ENCODE data around the gene BBS9. TPM values are rescaled to one million over a fixed set of nuclear protein-coding genes. Genes with fewer than 3 reads are reported as not detected.

BBS9 gene
- total RNA-seq, 1 donor from 2014 or later: 18.6 TPM

GRCh38 chr7:33539659-33540400, 410.5 kb downstream of the BBS9 start:
- CTCF ChIA-PET: no interaction called here
- Mint-ChIP-seq H3K4me3 (no peak overlapping the region), H3K9me3 (peaks cover 24% of the 10 kb centered on the region), H3K27me3 (no peaks in the 10 kb centered on the region), H3K27ac (no peak overlapping the region), H3K36me3 (ENCODE audit: low read depth) (peaks cover 63% of the 10 kb centered on the region), H3K4me1 (no peaks in the 10 kb centered on the region)
- ATAC-seq (ENCODE audit: low read depth) (no peak), DNase-seq (no peak)
- intact Hi-C loops (cut with micrococcal nuclease): no loop called here
- POLR2A ChIA-PET: no interaction called here
- TF ChIP-seq, protein P1, sequence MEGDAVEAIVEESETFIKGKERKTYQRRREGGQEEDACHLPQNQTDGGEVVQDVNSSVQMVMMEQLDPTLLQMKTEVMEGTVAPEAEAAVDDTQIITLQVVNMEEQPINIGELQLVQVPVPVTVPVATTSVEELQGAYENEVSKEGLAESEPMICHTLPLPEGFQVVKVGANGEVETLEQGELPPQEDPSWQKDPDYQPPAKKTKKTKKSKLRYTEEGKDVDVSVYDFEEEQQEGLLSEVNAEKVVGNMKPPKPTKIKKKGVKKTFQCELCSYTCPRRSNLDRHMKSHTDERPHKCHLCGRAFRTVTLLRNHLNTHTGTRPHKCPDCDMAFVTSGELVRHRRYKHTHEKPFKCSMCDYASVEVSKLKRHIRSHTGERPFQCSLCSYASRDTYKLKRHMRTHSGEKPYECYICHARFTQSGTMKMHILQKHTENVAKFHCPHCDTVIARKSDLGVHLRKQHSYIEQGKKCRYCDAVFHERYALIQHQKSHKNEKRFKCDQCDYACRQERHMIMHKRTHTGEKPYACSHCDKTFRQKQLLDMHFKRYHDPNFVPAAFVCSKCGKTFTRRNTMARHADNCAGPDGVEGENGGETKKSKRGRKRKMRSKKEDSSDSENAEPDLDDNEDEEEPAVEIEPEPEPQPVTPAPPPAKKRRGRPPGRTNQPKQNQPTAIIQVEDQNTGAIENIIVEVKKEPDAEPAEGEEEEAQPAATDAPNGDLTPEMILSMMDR (IDR thresholded peaks at IDR 0.05): no peak

DNA sequence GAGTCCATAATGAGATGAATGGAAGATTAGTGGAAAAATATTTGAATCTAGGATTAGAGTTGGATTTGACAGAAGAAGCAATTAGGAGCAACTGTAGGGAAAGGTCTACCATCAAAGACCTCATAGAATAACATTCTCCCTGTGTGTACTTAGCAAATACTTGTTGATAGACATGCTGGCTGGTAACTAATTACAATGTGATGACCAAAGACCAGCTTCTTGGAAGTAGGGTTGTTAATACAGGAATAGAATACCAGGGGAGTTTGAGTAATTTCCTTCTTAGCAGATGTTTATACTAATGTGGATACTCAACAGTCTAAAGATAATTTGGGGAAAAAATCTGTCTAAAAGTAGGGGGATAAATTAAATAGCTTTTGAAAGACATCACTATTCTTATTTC, 418.5 kb downstream of the BBS9 start:
- Mint-ChIP-seq H3K4me1 (no peaks in the 10 kb centered on the region), H3K36me3 (ENCODE audit: low read depth) (peaks cover 18% of the 10 kb centered on the region), H3K9me3 (peaks cover 4% of the 10 kb centered on the region), H3K4me3 (no peak overlapping the region), H3K27me3 (no peaks in the 10 kb centered on the region), H3K27ac (no peak overlapping the region)
- POLR2A ChIA-PET: no interaction called here
- CTCF ChIA-PET: no interaction called here
- TF ChIP-seq, protein P1 (IDR thresholded peaks at IDR 0.05): no peak
- no peak for DNase-seq
- intact Hi-C loops (cut with micrococcal nuclease): no loop called here
- no peak for ATAC-seq (ENCODE audit: low read depth)

DNA sequence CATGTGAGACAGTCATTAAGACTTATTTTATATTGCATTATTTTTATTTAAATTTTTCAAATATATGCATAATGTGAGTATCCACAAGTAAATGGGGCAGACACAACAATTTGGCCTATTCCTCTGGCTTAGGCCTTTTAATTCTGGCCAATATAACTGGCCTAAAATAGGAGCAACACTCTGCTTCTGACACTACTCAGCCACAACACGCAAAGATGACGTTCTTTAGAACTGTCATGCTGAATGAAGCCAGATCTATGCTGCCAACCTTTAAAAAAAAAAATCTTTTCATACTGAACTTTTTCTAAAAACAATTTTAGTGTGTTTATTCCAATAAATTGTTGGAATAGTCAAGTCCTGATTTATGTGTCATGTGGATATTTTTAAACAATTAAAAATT, 421.0 kb downstream of the BBS9 start:
- no peak overlapping the region for H3K4me3 Mint-ChIP-seq
- no peaks in the 10 kb centered on the region for H3K4me1 Mint-ChIP-seq
- peaks cover 4% of the 10 kb centered on the region for H3K9me3 Mint-ChIP-seq
- TF ChIP-seq, protein P1 (IDR thresholded peaks at IDR 0.05): no peak
- H3K27me3 Mint-ChIP-seq: no peaks in the 10 kb centered on the region
- DNase-seq: no peak
- ATAC-seq (ENCODE audit: low read depth): no peak
- ChIA-PET CTCF (no interaction called here), POLR2A (no interaction called here)
- no peak overlapping the region for H3K27ac Mint-ChIP-seq
- peaks cover 11% of the 10 kb centered on the region for H3K36me3 Mint-ChIP-seq (ENCODE audit: low read depth)
- intact Hi-C loops (cut with micrococcal nuclease): no loop called here

- POLR2A ChIA-PET: no interaction called here
Measured at GRCh38 chr7:33550979-33551378, 421.6 kb downstream of the BBS9 start.

DNA sequence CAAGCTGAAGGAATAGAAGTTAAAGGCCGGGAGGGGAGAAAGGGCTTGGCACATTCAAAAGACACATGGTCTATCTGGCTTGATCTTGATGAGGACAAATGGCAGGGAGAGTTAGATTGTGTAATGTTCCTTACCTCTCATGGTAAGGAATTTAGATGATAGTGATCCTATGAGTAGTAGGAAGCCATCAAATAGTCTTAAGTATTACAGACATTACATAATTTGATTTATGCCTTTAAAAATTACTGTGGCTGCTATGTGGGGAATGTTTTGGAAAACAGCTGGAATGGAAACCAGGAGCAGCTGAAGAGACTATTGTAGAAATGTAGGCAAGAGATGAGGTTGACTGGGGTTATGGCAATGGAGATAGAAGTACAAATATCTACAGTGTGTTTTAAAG, 424.7 kb downstream of the BBS9 start:
- intact Hi-C loops (cut with micrococcal nuclease): no loop called here
- H3K27ac Mint-ChIP-seq: no peak overlapping the region
- TF ChIP-seq, protein P1 (IDR thresholded peaks at IDR 0.05): no peak
- ChIA-PET CTCF (no interaction called here), POLR2A (no interaction called here)
- no peaks in the 10 kb centered on the region for H3K9me3 Mint-ChIP-seq
- no peaks in the 10 kb centered on the region for H3K4me1 Mint-ChIP-seq
- no peak overlapping the region for H3K4me3 Mint-ChIP-seq
- ATAC-seq (ENCODE audit: low read depth) (no peak), DNase-seq (no peak)
- no peaks in the 10 kb centered on the region for H3K36me3 Mint-ChIP-seq (ENCODE audit: low read depth)
- no peaks in the 10 kb centered on the region for H3K27me3 Mint-ChIP-seq

More at GRCh38 chr7:33550979-33551378, 421.6 kb downstream of the BBS9 start:
- Mint-ChIP-seq H3K4me3 (no peak overlapping the region), H3K27me3 (no peaks in the 10 kb centered on the region), H3K4me1 (no peaks in the 10 kb centered on the region), H3K27ac (no peak overlapping the region), H3K9me3 (peaks cover 4% of the 10 kb centered on the region), H3K36me3 (ENCODE audit: low read depth) (peaks cover 11% of the 10 kb centered on the region)
- intact Hi-C loops (cut with micrococcal nuclease): no loop called here
- TF ChIP-seq, protein P1 (IDR thresholded peaks at IDR 0.05): no peak
- CTCF ChIA-PET: no interaction called here
- no peak for ATAC-seq (ENCODE audit: low read depth)
- DNase-seq: no peak
